GM04504 (cell line): ENCODE results near the gene PALD1.
"Not testable (repeated sequence)": the region's sequence is repeated elsewhere in the genome, so short reads cannot be mapped to it uniquely, and the experiment has no call there.

ENCODE experiments used
- DNase-seq: peaks from one replicate; pipeline ENCODE4 v3.0.0-alpha.2; 2012; ENCODE audit warnings: low read depth

The PALD1 gene

GRCh38 chr10:70482982-70483760 is 4.6 kb downstream of the PALD1 start:
- no peak for DNase-seq

- DNase-seq: not testable (repeated sequence)
These were observed 5.3 kb downstream of the PALD1 start for GRCh38 chr10:70483872-70484271.

GRCh38 chr10:70487824-70488223 is 9.3 kb downstream of the PALD1 start:
- no peak for DNase-seq

GRCh38 chr10:70490142-70490541 is 11.6 kb downstream of the PALD1 start:
- DNase-seq: no peak

GRCh38 chr10:70491614-70492013 is 13.0 kb downstream of the PALD1 start:
- DNase-seq: no peak

- DNase-seq: no peak
These were observed 14.5 kb downstream of the PALD1 start for GRCh38 chr10:70492786-70493659.

GRCh38 chr10:70493660-70494234 is 15.2 kb downstream of the PALD1 start:
- DNase-seq: no peak

- no peak for DNase-seq
These were observed 16.0 kb downstream of the PALD1 start for GRCh38 chr10:70494536-70494935.

- DNase-seq: no peak
These were observed 16.4 kb downstream of the PALD1 start for GRCh38 chr10:70494966-70495365.

GRCh38 chr10:70495691-70496261 is 17.2 kb downstream of the PALD1 start:
- DNase-seq: no peak

- no peak for DNase-seq
These were observed 18.0 kb downstream of the PALD1 start for GRCh38 chr10:70496341-70497119.

GRCh38 chr10:70497120-70497545 is 18.6 kb downstream of the PALD1 start:
- DNase-seq: no peak

GRCh38 chr10:70498970-70499835 is 20.6 kb downstream of the PALD1 start:
- DNase-seq: no peak

GRCh38 chr10:70499836-70500167 is 21.2 kb downstream of the PALD1 start:
- no peak for DNase-seq

- DNase-seq: no peak
These were observed 21.8 kb downstream of the PALD1 start for GRCh38 chr10:70500368-70500767.

GRCh38 chr10:70500812-70501301 is 22.3 kb downstream of the PALD1 start:
- no peak for DNase-seq

- no peak for DNase-seq
These were observed 23.8 kb downstream of the PALD1 start for GRCh38 chr10:70502406-70502805.

- DNase-seq: no peak
These were observed 25.2 kb downstream of the PALD1 start for GRCh38 chr10:70503776-70504175.

GRCh38 chr10:70504521-70505358 is 26.2 kb downstream of the PALD1 start:
- no peak for DNase-seq

- no peak for DNase-seq
These were observed 27.3 kb downstream of the PALD1 start for GRCh38 chr10:70505908-70506307.
